ENCODE results near the gene TAS2R40. TPM values are rescaled to one million over a fixed set of nuclear protein-coding genes. Genes with fewer than 3 reads are reported as not detected.
"Not testable (repeated sequence)": the region's sequence is repeated elsewhere in the genome, so short reads cannot be mapped to it uniquely, and the experiment has no call there.

Gene TAS2R40
- total RNA-seq, 1 experiment from 2014 or later, result not detected

GRCh38 chr7:143263266-143264195 is 41.7 kb downstream of the TAS2R40 start, which contains the start of gene GSTK1:
Gene GSTK1 (plus strand): TSS chr7:143263441. CDS start chr7:143263514, 73 bp downstream.
- peak within 1 kb of the TSS; percentile 83 for H3K4me3 ChIP-seq (ENCODE audit: low read length)
- H3K9me3 ChIP-seq (ENCODE audit: low read length), result no peaks in the 10 kb centered on the region
- TF ChIP-seq, protein P1, sequence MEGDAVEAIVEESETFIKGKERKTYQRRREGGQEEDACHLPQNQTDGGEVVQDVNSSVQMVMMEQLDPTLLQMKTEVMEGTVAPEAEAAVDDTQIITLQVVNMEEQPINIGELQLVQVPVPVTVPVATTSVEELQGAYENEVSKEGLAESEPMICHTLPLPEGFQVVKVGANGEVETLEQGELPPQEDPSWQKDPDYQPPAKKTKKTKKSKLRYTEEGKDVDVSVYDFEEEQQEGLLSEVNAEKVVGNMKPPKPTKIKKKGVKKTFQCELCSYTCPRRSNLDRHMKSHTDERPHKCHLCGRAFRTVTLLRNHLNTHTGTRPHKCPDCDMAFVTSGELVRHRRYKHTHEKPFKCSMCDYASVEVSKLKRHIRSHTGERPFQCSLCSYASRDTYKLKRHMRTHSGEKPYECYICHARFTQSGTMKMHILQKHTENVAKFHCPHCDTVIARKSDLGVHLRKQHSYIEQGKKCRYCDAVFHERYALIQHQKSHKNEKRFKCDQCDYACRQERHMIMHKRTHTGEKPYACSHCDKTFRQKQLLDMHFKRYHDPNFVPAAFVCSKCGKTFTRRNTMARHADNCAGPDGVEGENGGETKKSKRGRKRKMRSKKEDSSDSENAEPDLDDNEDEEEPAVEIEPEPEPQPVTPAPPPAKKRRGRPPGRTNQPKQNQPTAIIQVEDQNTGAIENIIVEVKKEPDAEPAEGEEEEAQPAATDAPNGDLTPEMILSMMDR (conservative IDR thresholded peaks at IDR 0.05; ENCODE audit: low read depth, low read length), result no peak
- TF ChIP-seq EZH2 (IDR thresholded peaks at IDR 0.05; ENCODE audit: low read length, unreplicated experiment) (no peak), EZH2phosphoT487 (IDR thresholded peaks at IDR 0.05; ENCODE audit: borderline replicate concordance, low read length) (no peak)
- ChIA-PET POLR2A (ENCODE audit: unreplicated experiment) (interaction anchor here (0.5 to 1.7 kb wide), 6 partner anchors 16 to 127 kb away, joined by 3 to 7 read pairs (median 6); no protein-coding TSS in a partner anchor), CTCF (interaction anchor here (0.6 to 1.7 kb wide), 4 partner anchors 19 to 144 kb away, joined by 3 to 5 read pairs (median 4); no protein-coding TSS in a partner anchor)
- peak within 1 kb of the TSS; percentile 6 for H3K27ac ChIP-seq (ENCODE audit: low read length)
- intact Hi-C loops (cut with micrococcal nuclease), result loop anchor here (2.0 kb wide), 1 partner anchor 15 kb away; no protein-coding TSS in a partner anchor
- H3F3A ChIP-seq (ENCODE audit: low read length, unreplicated experiment), result no peaks in the 10 kb centered on the region
- H3K9ac ChIP-seq (ENCODE audit: low read length), result peak within 1 kb of the TSS; percentile 87
- ATAC-seq (peak; percentile 98), DNase-seq (peak; percentile 69)
- H2AFZ ChIP-seq (ENCODE audit: low read length), result peak within 1 kb of the TSS; percentile 92
- no peaks in the 10 kb centered on the region for H3K9me2 ChIP-seq (replicated peaks; ENCODE audit: low read length)
- H4K20me1 ChIP-seq (ENCODE audit: low read length), result no peaks in the 10 kb centered on the region
- H3K4me1 ChIP-seq (ENCODE audit: insufficient read depth, low read length), result peaks cover 31% of the 10 kb centered on the region
- H3K36me3 ChIP-seq (ENCODE audit: low read depth, low read length), result peaks cover 11% of the 10 kb centered on the region; the same call in 1 of the 2 replicates
- BruUV-seq (replicated peaks), result TSS peak; percentile 73
- no peaks in the 10 kb centered on the region for H3K27me3 ChIP-seq (ENCODE audit: low read length)
- peak within 1 kb of the TSS; percentile 89 for H3K4me2 ChIP-seq (ENCODE audit: low read length)
- peaks cover 24% of the 10 kb centered on the region for H3K79me2 ChIP-seq (ENCODE audit: low read length)

DNA sequence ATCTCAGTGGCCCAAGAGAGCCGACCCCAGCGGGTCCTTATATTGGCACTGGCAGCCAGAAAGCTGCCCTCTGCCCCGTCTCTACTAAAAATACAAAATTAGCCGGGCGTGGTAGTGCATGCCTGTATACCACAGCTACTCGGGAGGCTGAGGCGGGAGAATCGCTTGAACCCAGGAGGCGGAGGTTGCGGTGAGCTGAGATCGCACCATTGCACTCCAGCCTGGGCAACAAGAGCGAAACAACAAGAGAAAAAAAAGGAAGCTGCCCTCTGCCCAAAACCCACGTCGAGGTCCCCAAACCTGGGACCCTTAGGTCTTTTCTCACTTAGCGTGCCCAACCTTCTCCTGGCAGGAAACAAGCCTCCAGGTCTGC is 42.3 kb downstream of the TAS2R40 start:
- DNase-seq; H3K27me3 ChIP-seq (ENCODE audit: low read length); BruUV-seq (replicated peaks); H3K27ac ChIP-seq (ENCODE audit: low read length); H4K20me1 ChIP-seq (ENCODE audit: low read length); H3K9me3 ChIP-seq (ENCODE audit: low read length); H3F3A ChIP-seq (ENCODE audit: low read length, unreplicated experiment); H3K9me2 ChIP-seq (replicated peaks; ENCODE audit: low read length); intact Hi-C loops (cut with micrococcal nuclease); ATAC-seq: not testable (repeated sequence)
- Histone ChIP-seq H3K4me3 (ENCODE audit: low read length) (peak overlapping the region; percentile 83), H3K36me3 (ENCODE audit: low read depth, low read length) (peaks cover 16% of the 10 kb centered on the region; the same call in 1 of the 2 replicates), H2AFZ (ENCODE audit: low read length) (peak overlapping the region; percentile 92), H3K9ac (ENCODE audit: low read length) (peak overlapping the region; percentile 87), H3K4me2 (ENCODE audit: low read length) (peak overlapping the region; percentile 89), H3K79me2 (ENCODE audit: low read length) (peaks cover 24% of the 10 kb centered on the region), H3K4me1 (ENCODE audit: insufficient read depth, low read length) (peaks cover 25% of the 10 kb centered on the region)
- ChIA-PET CTCF (interaction anchor here (1.7 kb wide), 1 partner anchor 35 kb away, joined by 5 read pairs; no protein-coding TSS in a partner anchor), POLR2A (ENCODE audit: unreplicated experiment) (interaction anchor here (1.2 to 1.7 kb wide), 2 partner anchors 15 to 32 kb away, joined by 7 read pairs; no protein-coding TSS in a partner anchor)

GRCh38 chr7:143265017-143265693 is 43.3 kb downstream of the TAS2R40 start:
- no peak overlapping the region for H2AFZ ChIP-seq (ENCODE audit: low read length)
- no peaks in the 10 kb centered on the region for H3K9me2 ChIP-seq (replicated peaks; ENCODE audit: low read length)
- H3K4me1 ChIP-seq (ENCODE audit: insufficient read depth, low read length), result peaks cover 15% of the 10 kb centered on the region
- H3K27ac ChIP-seq (ENCODE audit: low read length), result no peak overlapping the region
- intact Hi-C loops (cut with micrococcal nuclease), result no loop called here
- ChIA-PET POLR2A (ENCODE audit: unreplicated experiment) (interaction anchor here (0.6 kb wide), 1 partner anchor 31 kb away, joined by 13 read pairs; no protein-coding TSS in a partner anchor), CTCF (no interaction called here)
- peaks cover 16% of the 10 kb centered on the region; the same call in 1 of the 2 replicates for H3K36me3 ChIP-seq (ENCODE audit: low read depth, low read length)
- no TSS peak for BruUV-seq (replicated peaks)
- H3K9ac ChIP-seq (ENCODE audit: low read length), result no peak overlapping the region
- no peaks in the 10 kb centered on the region for H3F3A ChIP-seq (ENCODE audit: low read length, unreplicated experiment)
- peak overlapping the region; percentile 89 for H3K4me2 ChIP-seq (ENCODE audit: low read length)
- no peak for ATAC-seq
- H3K9me3 ChIP-seq (ENCODE audit: low read length), result no peaks in the 10 kb centered on the region
- TF ChIP-seq, protein P1 (conservative IDR thresholded peaks at IDR 0.05; ENCODE audit: low read depth, low read length), result no peak
- no peak for DNase-seq
- peaks cover 24% of the 10 kb centered on the region for H3K79me2 ChIP-seq (ENCODE audit: low read length)
- no peaks in the 10 kb centered on the region for H4K20me1 ChIP-seq (ENCODE audit: low read length)
- no peaks in the 10 kb centered on the region for H3K27me3 ChIP-seq (ENCODE audit: low read length)
- H3K4me3 ChIP-seq (ENCODE audit: low read length), result no peak overlapping the region

Data from PC-3 (cell line).